Activated CD4-positive, CD25-positive, alpha-beta regulatory T cell treated with anti-CD3 and anti-CD28 coated beads, Interleukin-2, amount 50 U/mL, for 24 hours (primary cell): ENCODE data around the gene MAVS.

ENCODE experiments used
- ATAC-seq, 2 donors: fragments of 150-1000 bp; cut with Tn5 transposase; one replicate each; pipeline ENCODE4 v1.10.0; 2021; ENCODE audit warnings: mild to moderate bottlenecking in 1 of 2, moderate library complexity in 1 of 2

The MAVS gene

GRCh38 chr20:3846740-3847428, at the start of gene MAVS:
Gene MAVS, plus strand, starts transcription at chr20:3846834. Its CDS starts 7,791 bp downstream, at chr20:3854625.
- ATAC-seq, result peak; percentile 98 to 99

- no peak for ATAC-seq
Observed at GRCh38 chr20:3797226-3797545, 49.4 kb upstream of the MAVS start.

GRCh38 chr20:3797592-3798372, 48.9 kb upstream of the MAVS start:
- peak; percentile 21 to 28 for ATAC-seq

- ATAC-seq, result no peak
Observed at GRCh38 chr20:3798373-3798768, 48.3 kb upstream of the MAVS start.

GRCh38 chr20:3798908-3799248, 47.8 kb upstream of the MAVS start:
- ATAC-seq, result no peak

GRCh38 chr20:3800256-3800877, 46.3 kb upstream of the MAVS start:
- no peak for ATAC-seq

GRCh38 chr20:3800878-3801260, 45.8 kb upstream of the MAVS start:
- no peak for ATAC-seq

- peak; percentile 39 to 55 for ATAC-seq
Observed at GRCh38 chr20:3801299-3801698, 45.3 kb upstream of the MAVS start.

- no peak for ATAC-seq
Observed at GRCh38 chr20:3801846-3802245, 44.8 kb upstream of the MAVS start.

GRCh38 chr20:3802524-3803239, 44.0 kb upstream of the MAVS start:
- no peak for ATAC-seq

- no peak for ATAC-seq
Observed at GRCh38 chr20:3803289-3803688, 43.3 kb upstream of the MAVS start.

GRCh38 chr20:3803854-3804253, 42.8 kb upstream of the MAVS start:
- ATAC-seq, result no peak

- ATAC-seq, result no peak
Observed at GRCh38 chr20:3804254-3804751, 42.3 kb upstream of the MAVS start.

GRCh38 chr20:3804781-3805180, 41.9 kb upstream of the MAVS start:
- ATAC-seq, result no peak

GRCh38 chr20:3808544-3808943, 38.1 kb upstream of the MAVS start:
- no peak for ATAC-seq

- ATAC-seq, result peak; percentile 95
Observed at GRCh38 chr20:3811467-3812258, 35.0 kb upstream of the MAVS start.

GRCh38 chr20:3812259-3812681, 34.4 kb upstream of the MAVS start:
- ATAC-seq, result no peak

GRCh38 chr20:3812975-3813847, 33.4 kb upstream of the MAVS start:
- ATAC-seq, result no peak

- no peak for ATAC-seq
Observed at GRCh38 chr20:3813848-3814581, 32.6 kb upstream of the MAVS start.

GRCh38 chr20:3814928-3815495, 31.6 kb upstream of the MAVS start:
- no peak for ATAC-seq
